GM12891 (cell line): ENCODE data around the gene NCKAP5L.

Experiments used
- POLR2A ChIP-seq: IDR thresholded peaks from 2 replicates; pipeline ENCODE4 v1.6.1; 2011; ENCODE audit warnings: low read depth, low read length, control low read depth
- POLR2AphosphoS5 ChIP-seq: IDR thresholded peaks from 2 replicates; pipeline ENCODE4 v1.6.1; 2011; ENCODE audit warnings: low read depth, low read length, control low read depth

GRCh38 chr12:49876070-49876469, 47.9 kb upstream of the NCKAP5L start:
- TF ChIP-seq POLR2A = no peak
- TF ChIP-seq POLR2AphosphoS5 = no peak
